LNCAP (cell line): ENCODE results near the gene CHI3L2.

ENCODE experiments used
- TF ChIP-seq, protein P1 (sequence below): fragments of 450-650 bp; IDR thresholded peaks from 2 replicates; pipeline ENCODE4 v1.5.1; 2017; ENCODE audit warnings: mild to moderate bottlenecking

CHI3L2 gene

DNA sequence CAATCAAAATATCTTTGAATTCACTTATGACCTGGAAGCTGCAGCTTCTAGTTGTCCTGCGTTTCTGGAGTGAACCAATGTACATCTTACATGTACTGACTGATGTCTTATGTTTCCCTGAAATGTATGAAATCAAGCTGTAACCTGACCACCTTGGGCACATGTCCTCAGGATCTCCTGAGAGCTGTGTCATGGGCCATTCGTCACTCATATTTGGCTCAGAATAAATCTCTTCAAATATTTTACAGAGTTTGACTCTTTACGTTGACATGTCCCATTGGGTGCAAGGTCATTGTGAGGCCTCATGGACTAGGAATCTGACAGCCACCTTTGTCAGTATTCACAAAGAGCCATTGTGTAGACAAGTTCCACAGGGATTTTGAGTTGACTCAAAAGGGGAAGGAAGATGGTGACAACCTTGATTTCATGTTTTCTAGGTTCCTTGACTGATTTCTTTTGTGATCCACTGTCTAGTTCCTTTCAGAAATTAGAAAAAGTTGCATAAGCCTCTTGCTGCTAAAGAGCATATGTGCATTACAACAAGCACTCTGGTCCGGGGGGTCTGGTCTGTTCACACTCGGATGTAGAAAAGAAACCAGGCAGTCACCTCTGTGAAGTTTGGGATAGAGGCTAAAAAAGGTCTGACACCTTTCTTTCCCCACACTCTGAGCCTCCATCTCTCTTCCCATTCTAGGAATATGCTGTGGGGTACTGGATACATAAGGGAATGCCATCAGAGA lies 10.7 kb downstream of the CHI3L2 start:
- TF ChIP-seq, protein P1, sequence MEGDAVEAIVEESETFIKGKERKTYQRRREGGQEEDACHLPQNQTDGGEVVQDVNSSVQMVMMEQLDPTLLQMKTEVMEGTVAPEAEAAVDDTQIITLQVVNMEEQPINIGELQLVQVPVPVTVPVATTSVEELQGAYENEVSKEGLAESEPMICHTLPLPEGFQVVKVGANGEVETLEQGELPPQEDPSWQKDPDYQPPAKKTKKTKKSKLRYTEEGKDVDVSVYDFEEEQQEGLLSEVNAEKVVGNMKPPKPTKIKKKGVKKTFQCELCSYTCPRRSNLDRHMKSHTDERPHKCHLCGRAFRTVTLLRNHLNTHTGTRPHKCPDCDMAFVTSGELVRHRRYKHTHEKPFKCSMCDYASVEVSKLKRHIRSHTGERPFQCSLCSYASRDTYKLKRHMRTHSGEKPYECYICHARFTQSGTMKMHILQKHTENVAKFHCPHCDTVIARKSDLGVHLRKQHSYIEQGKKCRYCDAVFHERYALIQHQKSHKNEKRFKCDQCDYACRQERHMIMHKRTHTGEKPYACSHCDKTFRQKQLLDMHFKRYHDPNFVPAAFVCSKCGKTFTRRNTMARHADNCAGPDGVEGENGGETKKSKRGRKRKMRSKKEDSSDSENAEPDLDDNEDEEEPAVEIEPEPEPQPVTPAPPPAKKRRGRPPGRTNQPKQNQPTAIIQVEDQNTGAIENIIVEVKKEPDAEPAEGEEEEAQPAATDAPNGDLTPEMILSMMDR, result no peak

DNA sequence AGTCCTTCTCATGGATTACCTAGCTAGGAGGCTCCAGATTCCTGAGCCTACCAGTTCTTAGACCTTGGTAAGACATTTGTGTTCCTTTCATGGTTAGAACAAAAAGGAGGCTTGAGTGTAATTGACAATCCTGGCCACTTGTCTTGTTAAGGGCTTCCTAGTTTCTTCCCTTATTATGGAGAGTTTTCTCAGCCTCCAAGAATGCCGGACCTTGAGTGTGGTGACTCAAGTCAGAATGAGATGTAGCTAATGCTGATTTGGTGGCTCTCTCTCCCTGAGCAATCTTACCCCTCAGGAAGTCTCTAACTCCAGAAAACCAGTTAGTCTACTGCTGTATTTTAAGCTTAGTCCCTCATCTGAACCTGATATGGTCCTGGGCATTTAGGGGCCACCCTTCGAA lies 14.3 kb downstream of the CHI3L2 start:
- TF ChIP-seq, protein P1, result no peak

DNA sequence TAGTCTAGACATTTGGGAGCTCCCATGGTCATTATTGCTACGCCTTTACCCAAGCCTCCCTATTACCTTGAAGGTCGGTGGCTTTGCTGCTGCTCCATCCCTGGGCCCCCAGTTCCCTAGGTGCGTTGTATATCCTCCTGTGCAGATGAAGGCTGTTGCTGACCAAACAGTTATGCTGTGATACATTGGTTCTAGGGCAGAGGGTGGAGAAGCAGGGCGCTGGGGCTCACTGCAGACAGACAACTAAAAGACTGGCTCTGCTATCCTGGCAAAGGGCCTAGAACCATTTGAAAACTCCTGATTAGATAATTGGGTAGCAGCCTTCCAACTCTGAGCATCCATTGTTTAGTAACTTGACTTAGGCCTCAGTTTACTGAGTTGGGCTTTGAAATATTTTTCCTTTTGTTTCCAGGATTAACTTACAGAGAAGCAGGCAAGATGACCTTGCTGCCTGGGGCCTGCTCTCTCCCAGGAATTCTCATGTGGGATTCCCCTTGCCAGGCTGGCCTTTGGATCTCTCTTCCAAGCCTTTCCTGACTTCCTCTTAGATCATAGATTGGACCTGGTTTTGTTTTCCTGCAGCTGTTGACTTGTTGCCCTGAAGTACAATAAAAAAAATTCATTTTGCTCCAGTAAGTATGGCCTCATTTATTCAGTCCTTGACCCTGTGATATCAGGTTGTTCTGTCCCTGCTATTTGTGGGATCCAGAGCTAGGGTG lies 15.5 kb downstream of the CHI3L2 start:
- TF ChIP-seq, protein P1, result no peak

DNA sequence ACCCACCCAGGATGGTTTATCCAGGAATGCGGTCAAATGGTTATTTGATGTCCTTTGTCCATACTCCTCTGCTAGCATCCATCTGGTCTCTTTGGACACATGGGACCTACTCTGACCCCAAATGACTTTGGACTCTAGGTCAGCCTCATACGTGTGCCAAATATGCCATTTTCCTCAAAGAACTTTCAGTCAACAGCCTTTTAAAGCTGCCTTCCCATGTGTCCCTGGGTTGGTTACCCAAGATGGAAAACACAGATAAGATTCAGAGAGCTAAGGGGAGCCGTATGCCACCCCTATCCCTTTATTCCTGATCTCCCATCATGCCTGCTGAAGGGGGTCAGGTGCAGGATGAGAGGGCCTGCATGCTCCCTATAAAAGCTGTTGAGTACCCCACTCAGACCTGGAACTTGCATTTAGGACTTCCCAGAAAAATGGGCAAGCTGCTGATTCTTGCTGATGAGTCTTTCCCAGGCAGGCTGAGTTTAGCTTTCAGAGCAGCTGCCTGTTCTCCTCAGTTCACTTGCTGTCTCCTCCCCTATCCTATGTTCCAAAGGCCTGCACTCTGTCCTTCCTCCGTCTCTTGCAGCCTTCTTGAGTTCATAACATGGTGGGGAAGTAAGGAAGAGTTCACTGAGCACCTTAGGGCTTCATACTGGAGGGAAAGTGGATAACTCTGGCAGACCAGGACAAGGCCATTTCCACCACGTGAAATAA lies 19.8 kb downstream of the CHI3L2 start:
- TF ChIP-seq, protein P1, result no peak

DNA sequence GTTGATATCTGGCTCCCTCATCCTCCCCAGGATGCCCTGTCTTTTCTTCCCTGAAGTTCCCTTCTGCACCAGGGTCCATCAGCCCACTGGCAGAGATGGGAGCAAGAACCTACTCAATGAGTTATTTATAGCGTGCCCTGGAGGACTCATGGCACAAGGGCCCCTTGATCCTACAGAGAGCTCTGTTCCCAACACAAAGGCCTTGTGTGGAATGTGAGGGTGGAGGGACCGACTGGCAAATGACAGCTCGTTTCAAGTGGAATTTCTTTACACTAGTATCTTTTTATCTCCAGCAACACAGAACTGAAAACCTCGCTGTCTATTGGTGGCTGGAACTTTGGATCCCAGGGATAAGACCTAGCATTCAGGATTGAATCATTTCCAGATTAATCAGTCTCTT lies 22.4 kb downstream of the CHI3L2 start:
- TF ChIP-seq, protein P1, result no peak

DNA sequence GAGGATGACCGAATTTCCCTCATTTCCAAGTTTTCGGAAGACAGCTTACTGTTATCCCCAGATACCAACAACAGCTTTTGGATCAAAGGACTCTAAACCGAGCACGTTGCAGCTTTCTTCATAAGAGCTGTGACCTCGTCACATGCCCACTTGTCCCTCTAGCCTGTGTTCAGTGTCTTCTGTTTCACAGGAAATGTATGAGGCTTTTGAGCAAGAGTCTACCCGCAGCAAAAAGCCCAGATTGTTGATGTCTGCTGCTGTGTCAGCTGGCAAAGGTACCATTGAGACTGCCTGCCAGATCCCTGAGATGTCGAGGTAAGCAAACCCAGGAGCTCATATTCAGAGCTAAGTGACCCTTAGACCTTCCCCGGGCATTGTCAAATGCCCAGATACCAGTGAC lies 24.1 kb downstream of the CHI3L2 start:
- TF ChIP-seq, protein P1, result no peak

DNA sequence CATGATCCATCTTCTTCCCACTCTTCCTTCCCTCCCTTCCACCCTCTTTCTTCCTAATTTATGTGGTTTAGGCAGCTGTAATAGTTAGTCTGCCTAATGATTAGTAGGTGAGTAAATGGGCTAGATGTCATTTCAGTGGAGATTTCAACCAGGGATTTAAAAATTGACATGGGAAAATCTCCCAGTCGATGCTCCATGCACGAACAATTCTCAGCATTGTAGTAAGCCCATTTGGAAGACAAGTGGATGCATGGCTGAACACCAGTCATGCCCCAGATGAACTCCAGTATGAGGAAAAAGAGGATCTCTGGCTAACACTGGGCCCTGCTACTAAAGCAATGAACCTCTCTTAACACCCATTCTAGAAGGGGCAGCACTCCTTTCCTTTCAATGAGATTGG lies 25.3 kb downstream of the CHI3L2 start:
- TF ChIP-seq, protein P1, result no peak
